Naive thymus-derived CD4-positive, alpha-beta T cell (primary cell): ENCODE measurements around the gene PLAAT1. TPM values are rescaled to one million over a fixed set of nuclear protein-coding genes. Genes with fewer than 3 reads are reported as not detected.

Experiments
- ATAC-seq: fragments of 150-1000 bp; cut with Tn5 transposase; 2 replicates; pipeline ENCODE4 v1.10.0; 2021; ENCODE audit warnings: mild to moderate bottlenecking, moderate library complexity
- CTCF ChIA-PET: fragments of 350-600 bp; sonication (Branson Sonifier 250); formaldehyde crosslinking; loops from one replicate; lab custom pipeline; 2021; ENCODE audit warnings: antibody characterized with exemption; lab: Charles Lee
- POLR2A ChIA-PET: fragments of 350-600 bp; sonication (Branson Sonifier 250); formaldehyde crosslinking; loops from one replicate; lab custom pipeline; 2021; ENCODE audit warnings: antibody characterized with exemption, inconsistent platforms; lab: Charles Lee
- DNase-seq, 9 donors: peaks; one replicate each; pipeline versions ENCODE4 v3.0.0 to v3.0.0-alpha.2; 2020 to 2022; ENCODE audit warnings: mixed read lengths in 1 of 9
- H3K27ac ChIP-seq: one replicate; pipeline ENCODE4 v1.7.0; 2013; ENCODE audit warnings: mild to moderate bottlenecking, low read depth, low read length, moderate library complexity
- H3K27me3 ChIP-seq, 2 donors: one replicate each; pipeline ENCODE4 v1.7.0; 2013; ENCODE audit warnings: low read length in 2 of 2, mild to moderate bottlenecking in 2 of 2, moderate library complexity in 2 of 2; ENCODE audit not compliant: control insufficient read depth in 2 of 2, insufficient read depth in 2 of 2
- H3K36me3 ChIP-seq, 3 experiments: 1 replicate in 2 of 3; 2 replicates in 1 of 3; pipeline ENCODE4 v1.7.0; 2013; ENCODE audit warnings: low read length in 3 of 3, mild to moderate bottlenecking in 3 of 3, moderate library complexity in 1 of 3; ENCODE audit not compliant: insufficient read depth in 3 of 3, control insufficient read depth in 2 of 3
- H3K4me1 ChIP-seq, 2 donors: one replicate each; pipeline ENCODE4 v1.7.0; 2013; ENCODE audit warnings: low read length in 2 of 2, mild to moderate bottlenecking in 2 of 2, moderate library complexity in 1 of 2; ENCODE audit not compliant: control insufficient read depth in 2 of 2, insufficient read depth in 2 of 2
- H3K4me3 ChIP-seq: 2 replicates; pipeline ENCODE4 v1.7.0; 2013; ENCODE audit warnings: mild to moderate bottlenecking, low read length
- H3K9me3 ChIP-seq, 3 experiments: 1 replicate in 2 of 3; 2 replicates in 1 of 3; pipeline ENCODE4 v1.7.0; 2013; ENCODE audit warnings: low read length in 3 of 3; ENCODE audit not compliant: control insufficient read depth in 2 of 3
- H3K27ac Mint-ChIP-seq, 9 donors: one replicate each; pipeline ENCODE4 v1.8.0; 2020 to 2022; ENCODE audit warnings: mixed read lengths in 9 of 9, mild to moderate bottlenecking in 8 of 9, moderate library complexity in 5 of 9, inconsistent platforms in 2 of 9
- H3K27me3 Mint-ChIP-seq, 5 donors: one replicate each; pipeline ENCODE4 v1.8.0; 2021 to 2022; ENCODE audit warnings: mixed read lengths in 5 of 5, mild to moderate bottlenecking in 1 of 5
- H3K36me3 Mint-ChIP-seq, 5 donors: one replicate each; pipeline ENCODE4 v1.8.0; 2020 to 2022; ENCODE audit warnings: mixed read lengths in 5 of 5, mild to moderate bottlenecking in 3 of 5, inconsistent platforms in 1 of 5
- H3K4me1 Mint-ChIP-seq, 7 donors: one replicate each; pipeline ENCODE4 v1.8.0; 2020 to 2022; ENCODE audit warnings: mixed read lengths in 7 of 7, mild to moderate bottlenecking in 3 of 7, inconsistent platforms in 1 of 7
- H3K4me3 Mint-ChIP-seq, 10 donors: one replicate each; pipeline ENCODE4 v1.8.0; 2020 to 2022; ENCODE audit warnings: mild to moderate bottlenecking in 10 of 10, mixed read lengths in 10 of 10, moderate library complexity in 6 of 10, inconsistent platforms in 2 of 10
- H3K9me3 Mint-ChIP-seq, 11 donors: one replicate each; pipeline ENCODE4 v1.8.0; 2020 to 2022; ENCODE audit warnings: mixed read lengths in 11 of 11, mild to moderate bottlenecking in 4 of 11, inconsistent platforms in 1 of 11, moderate library complexity in 1 of 11
- intact Hi-C, 2 donors: fragments of 100-400 bp; cut with micrococcal nuclease; formaldehyde crosslinking; loops; one replicate each; pipeline ENCODE4 v1.15.1; 2023
- polyA plus RNA-seq, 2 donors: library from polyadenylated mRNA; unstranded; fragments of 300-500 nt; fragmentation: Illumina TruSeq; gene quantifications; one replicate each; pipeline ENCODE4 v1.2.3, GENCODE V29; 2021
- total RNA-seq, 6 experiments: library from RNA in 5 of 6; stranded (reverse) in 5 of 6; gene quantifications; 1 replicate in 5 of 6; 2 replicates in 1 of 6; pipeline ENCODE4 v1.2.3 and lab custom pipeline; 2021 to 2026

The PLAAT1 gene
- total RNA-seq (not detected), polyA plus RNA-seq (not detected), total RNA-seq (lab: John Stamatoyannopoulos, UW) (not detected)

DNA sequence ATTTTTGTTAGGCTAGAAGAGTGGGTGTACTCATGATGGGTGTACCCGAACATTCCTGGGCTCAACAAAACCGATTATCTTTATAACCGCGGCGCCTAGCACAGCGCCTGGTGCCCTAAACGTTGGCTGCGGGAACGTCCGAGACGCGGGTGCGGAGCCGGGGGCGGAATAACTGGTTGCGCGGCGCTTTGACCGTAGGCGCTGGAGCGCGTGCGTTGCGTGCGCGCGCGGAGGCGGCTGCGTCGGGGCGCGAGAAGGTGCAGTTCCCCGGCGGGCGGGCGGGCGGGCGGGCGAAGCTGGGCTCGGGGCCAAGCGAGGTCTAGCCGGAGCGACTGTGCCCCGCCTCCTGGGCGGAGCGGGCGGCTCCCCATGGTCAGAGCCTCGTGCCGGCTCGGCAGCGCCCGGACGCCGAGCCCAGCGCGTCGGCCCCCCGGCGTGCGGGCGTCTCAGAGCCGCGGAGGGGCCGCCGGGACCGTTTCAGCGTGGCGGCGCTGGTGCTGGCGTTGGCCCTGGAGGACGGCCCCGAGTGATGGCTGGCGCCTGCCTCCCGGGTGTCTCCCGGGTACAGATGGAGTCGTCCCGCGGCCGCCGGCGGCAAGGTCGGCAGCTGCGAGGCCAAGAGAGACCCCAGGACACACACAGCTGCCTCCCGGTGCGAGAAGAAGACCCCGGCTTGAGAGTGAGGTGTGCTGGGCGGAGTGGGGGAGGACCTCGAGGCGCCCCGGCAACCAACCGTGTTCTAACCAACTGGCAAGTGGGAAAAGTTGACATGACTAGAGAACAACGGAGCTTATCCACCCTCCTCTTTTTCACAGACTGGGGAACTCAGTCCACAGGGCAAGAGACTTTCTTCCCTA, at the start of gene PLAAT1:
PLAAT1 (plus strand) TSS at position 373 of the 857 bp plus-strand sequence. CDS start 14,429 bp downstream, outside the sequence.
- Histone ChIP-seq H3K4me3 (no peak within 1 kb of the TSS), H3K27me3 (peaks cover 0 to 11% of the 10 kb centered on the region in 2 donors), H3K9me3 (no peaks in the 10 kb centered on the region), H3K4me1 (no peaks in the 10 kb centered on the region), H3K36me3 (no peaks in the 10 kb centered on the region), H3K27ac (no peak within 1 kb of the TSS)
- peaks cover 0 to 6% (median 0%) of the 10 kb centered on the region in 7 donors for H3K4me1 Mint-ChIP-seq
- H3K27me3 Mint-ChIP-seq = peaks cover 40 to 62% (median 55%) of the 10 kb centered on the region in 5 donors
- ChIA-PET POLR2A (no interaction called here), CTCF (no interaction called here)
- no peak within 1 kb of the TSS for H3K27ac Mint-ChIP-seq
- ATAC-seq (no peak), DNase-seq (peak in 1 of 9 donors; percentile 22)
- peak within 1 kb of the TSS in 9 of 10 donors; percentile 6 to 78 (median 52) for H3K4me3 Mint-ChIP-seq
- peaks cover 0 to 14% (median 3%) of the 10 kb centered on the region in 11 donors for H3K9me3 Mint-ChIP-seq
- intact Hi-C loops = no loop called here
- H3K36me3 Mint-ChIP-seq = peaks cover 0 to 4% (median 0%) of the 10 kb centered on the region in 5 donors

GRCh38 chr3:193194371-193194770, 46.7 kb upstream of the PLAAT1 start:
- no peaks in the 10 kb centered on the region for H3K36me3 Mint-ChIP-seq
- no peaks in the 10 kb centered on the region for H3K9me3 ChIP-seq
- H3K4me3 Mint-ChIP-seq = no peak overlapping the region
- CTCF ChIA-PET = interaction anchor here (0.7 kb wide), 1 partner anchor 86 kb away, joined by 3 read pairs; no protein-coding TSS in a partner anchor
- no peak overlapping the region for H3K4me3 ChIP-seq
- ATAC-seq = no peak
- H3K27me3 ChIP-seq = no peaks in the 10 kb centered on the region
- H3K9me3 Mint-ChIP-seq = peaks cover 0 to 2% (median 0%) of the 10 kb centered on the region in 11 donors
- no peaks in the 10 kb centered on the region for H3K4me1 ChIP-seq
- DNase-seq = no peak
- no peak overlapping the region for H3K27ac ChIP-seq
- no peak overlapping the region for H3K27ac Mint-ChIP-seq
- no peaks in the 10 kb centered on the region for H3K36me3 ChIP-seq
- intact Hi-C loops = loop anchor here in 1 of 2 donors (10.0 kb wide), 1 partner anchor 380 kb away; no protein-coding TSS in a partner anchor
- H3K27me3 Mint-ChIP-seq = peaks cover 0 to 6% (median 0%) of the 10 kb centered on the region in 5 donors
- POLR2A ChIA-PET = no interaction called here
- H3K4me1 Mint-ChIP-seq = no peaks in the 10 kb centered on the region

GRCh38 chr3:193196746-193197145, 44.3 kb upstream of the PLAAT1 start:
- no peak overlapping the region for H3K27ac ChIP-seq
- no peaks in the 10 kb centered on the region for H3K36me3 ChIP-seq
- no peak overlapping the region for H3K4me3 ChIP-seq
- no peaks in the 10 kb centered on the region for H3K4me1 ChIP-seq
- ATAC-seq = no peak
- DNase-seq = no peak
- Mint-ChIP-seq H3K9me3 (peaks cover 0 to 2% (median 0%) of the 10 kb centered on the region in 11 donors), H3K4me3 (no peak overlapping the region), H3K36me3 (no peaks in the 10 kb centered on the region), H3K27ac (no peak overlapping the region), H3K4me1 (no peaks in the 10 kb centered on the region), H3K27me3 (peaks cover 0 to 5% (median 0%) of the 10 kb centered on the region in 5 donors)
- H3K27me3 ChIP-seq = no peaks in the 10 kb centered on the region
- intact Hi-C loops = loop anchor here in 1 of 2 donors (10.0 kb wide), 1 partner anchor 378 kb away; no protein-coding TSS in a partner anchor
- ChIA-PET POLR2A (no interaction called here), CTCF (no interaction called here)
- no peaks in the 10 kb centered on the region for H3K9me3 ChIP-seq

DNA sequence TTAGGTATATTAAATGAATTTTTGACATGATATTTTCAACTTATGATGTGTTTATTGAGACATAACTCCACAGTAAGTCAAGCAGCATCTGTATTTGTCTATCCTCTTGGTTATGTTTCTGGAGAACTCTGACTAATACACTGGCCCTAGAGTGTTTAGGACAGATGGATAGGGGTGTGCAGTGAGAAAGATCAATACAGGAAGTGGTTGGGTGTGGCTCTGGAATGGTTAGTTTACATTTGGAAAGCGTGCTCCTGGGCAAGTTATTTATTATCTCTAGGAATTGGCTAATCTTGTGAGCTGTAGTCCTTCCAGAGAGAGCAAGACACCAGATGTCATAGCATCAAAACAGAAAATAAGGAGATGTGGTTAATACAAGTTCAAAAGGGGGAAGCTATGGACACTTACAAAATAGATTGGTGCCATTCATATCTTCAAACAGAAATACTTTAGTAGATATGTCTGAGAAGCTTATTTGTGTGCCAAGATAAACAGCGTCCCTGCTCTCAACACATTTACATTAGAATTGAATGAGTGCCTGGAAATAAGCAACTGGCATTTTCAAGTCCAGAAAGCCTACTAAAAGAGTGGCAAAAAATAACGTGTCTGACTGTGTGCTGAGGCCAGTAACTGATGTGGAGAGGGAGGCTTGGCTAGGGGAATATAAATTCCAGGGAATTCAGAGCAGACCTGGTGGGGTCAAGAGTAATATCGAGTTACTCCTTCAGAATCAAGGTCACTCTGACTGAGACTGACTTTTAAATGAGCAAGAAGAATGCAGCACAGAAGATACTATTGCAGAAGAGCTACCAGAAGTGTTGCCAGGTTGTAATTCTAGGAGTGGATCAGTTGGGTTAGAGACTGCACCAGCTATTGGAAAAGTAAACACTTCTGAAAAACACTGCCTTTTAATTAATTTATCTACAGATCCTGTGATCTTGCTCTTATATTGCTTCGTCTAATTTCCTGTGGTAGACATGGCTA, 33.4 kb upstream of the PLAAT1 start:
- no peaks in the 10 kb centered on the region for H3K9me3 ChIP-seq
- POLR2A ChIA-PET = no interaction called here
- H3K9me3 Mint-ChIP-seq = peaks cover 0 to 13% (median 1%) of the 10 kb centered on the region in 11 donors
- intact Hi-C loops = no loop called here
- H3K4me3 ChIP-seq = no peak overlapping the region
- H3K27me3 ChIP-seq = peaks cover 0 to 4% of the 10 kb centered on the region in 2 donors
- ATAC-seq (no peak), DNase-seq (no peak)
- H3K36me3 ChIP-seq = no peaks in the 10 kb centered on the region
- no peaks in the 10 kb centered on the region for H3K4me1 Mint-ChIP-seq
- H3K4me3 Mint-ChIP-seq = no peak overlapping the region
- H3K27ac ChIP-seq = no peak overlapping the region
- H3K27ac Mint-ChIP-seq = no peak overlapping the region
- CTCF ChIA-PET = no interaction called here
- no peaks in the 10 kb centered on the region for H3K36me3 Mint-ChIP-seq
- H3K27me3 Mint-ChIP-seq = peaks cover 0 to 20% (median 6%) of the 10 kb centered on the region in 5 donors
- H3K4me1 ChIP-seq = no peaks in the 10 kb centered on the region

GRCh38 chr3:193210618-193211017, 30.4 kb upstream of the PLAAT1 start:
- Histone ChIP-seq H3K27me3 (peaks cover 0 to 4% of the 10 kb centered on the region in 2 donors), H3K9me3 (no peaks in the 10 kb centered on the region), H3K4me3 (no peak overlapping the region), H3K36me3 (no peaks in the 10 kb centered on the region), H3K4me1 (no peaks in the 10 kb centered on the region), H3K27ac (no peak overlapping the region)
- Mint-ChIP-seq H3K27me3 (peaks cover 0 to 37% (median 8%) of the 10 kb centered on the region in 5 donors), H3K4me1 (no peaks in the 10 kb centered on the region), H3K4me3 (no peak overlapping the region), H3K27ac (no peak overlapping the region), H3K9me3 (peaks cover 0 to 7% (median 1%) of the 10 kb centered on the region in 11 donors), H3K36me3 (peaks cover 0 to 4% (median 0%) of the 10 kb centered on the region in 5 donors)
- ATAC-seq (no peak), DNase-seq (no peak)
- CTCF ChIA-PET = no interaction called here
- intact Hi-C loops = no loop called here
- POLR2A ChIA-PET = no interaction called here

DNA sequence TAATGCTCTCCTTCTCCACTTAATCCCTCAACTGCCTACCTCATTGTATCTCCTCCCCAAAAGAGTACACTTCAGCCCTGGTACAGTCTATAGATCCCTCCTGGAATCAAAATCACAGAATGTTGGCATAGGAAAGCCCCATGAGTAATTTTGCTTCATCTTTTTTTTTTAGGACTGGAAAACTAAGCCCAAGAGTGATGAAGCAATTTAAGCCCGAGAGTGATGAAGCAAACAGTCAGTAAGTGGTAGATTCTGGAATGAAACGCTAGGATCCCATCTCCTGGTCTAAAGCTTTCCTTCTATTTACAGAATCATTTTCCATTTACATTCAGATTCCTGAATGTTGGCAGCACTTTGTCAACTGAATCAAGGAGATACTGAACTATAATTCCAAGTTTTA, 29.8 kb upstream of the PLAAT1 start:
- Histone ChIP-seq H3K9me3 (no peaks in the 10 kb centered on the region), H3K27ac (no peak overlapping the region), H3K4me1 (no peaks in the 10 kb centered on the region), H3K36me3 (no peaks in the 10 kb centered on the region), H3K27me3 (peaks cover 0 to 4% of the 10 kb centered on the region in 2 donors), H3K4me3 (no peak overlapping the region)
- DNase-seq = no peak
- H3K27me3 Mint-ChIP-seq = peaks cover 0 to 37% (median 6%) of the 10 kb centered on the region in 5 donors
- H3K36me3 Mint-ChIP-seq = peaks cover 0 to 4% (median 0%) of the 10 kb centered on the region in 5 donors
- ATAC-seq = no peak
- intact Hi-C loops = no loop called here
- no peak overlapping the region for H3K27ac Mint-ChIP-seq
- CTCF ChIA-PET = no interaction called here
- no peaks in the 10 kb centered on the region for H3K4me1 Mint-ChIP-seq
- no peak overlapping the region for H3K4me3 Mint-ChIP-seq
- POLR2A ChIA-PET = no interaction called here
- peaks cover 0 to 7% (median 1%) of the 10 kb centered on the region in 11 donors for H3K9me3 Mint-ChIP-seq
